Mesenchymal stem cell (in vitro differentiated cells and primary cell): ENCODE results near the gene ARID3B.

Experiments
- DNase-seq: peaks from one replicate; pipeline ENCODE4 v3.0.0-alpha.2; 2013
- H2AFZ ChIP-seq: one replicate; pipeline ENCODE4 v1.6.1; 2013; ENCODE audit warnings: low read depth, mild to moderate bottlenecking, control low read depth, inconsistent platforms, low read length, moderate library complexity
- H2AK5ac ChIP-seq: 2 replicates; pipeline ENCODE4 v1.6.1; 2013; ENCODE audit warnings: low read length, moderate library complexity, mild to moderate bottlenecking, inconsistent platforms; ENCODE audit not compliant: severe bottlenecking
- H2BK120ac ChIP-seq: one replicate; pipeline ENCODE4 v1.6.1; 2013; ENCODE audit warnings: low read depth, mild to moderate bottlenecking, inconsistent platforms, low read length, moderate library complexity
- H2BK12ac ChIP-seq, 2 experiments: one replicate each; pipeline ENCODE4 v1.6.1; 2013; ENCODE audit warnings: inconsistent platforms in 2 of 2, low read length in 2 of 2, mild to moderate bottlenecking in 2 of 2, moderate library complexity in 2 of 2, control low read depth in 1 of 2
- H2BK15ac ChIP-seq: one replicate; pipeline ENCODE4 v1.6.1; 2013; ENCODE audit warnings: mild to moderate bottlenecking, low read depth, inconsistent platforms; ENCODE audit not compliant: poor library complexity, severe bottlenecking
- H2BK5ac ChIP-seq: 2 replicates; pipeline ENCODE4 v1.6.1; 2013; ENCODE audit warnings: low read depth, mild to moderate bottlenecking, low read length, control low read depth, inconsistent platforms; ENCODE audit not compliant: poor library complexity, severe bottlenecking
- H3K14ac ChIP-seq, 2 experiments: one replicate each; pipeline ENCODE4 v1.6.1; 2013; ENCODE audit warnings: inconsistent platforms in 2 of 2, low read length in 2 of 2, control low read depth in 1 of 2, mild to moderate bottlenecking in 1 of 2, moderate library complexity in 1 of 2
- H3K18ac ChIP-seq, 2 experiments: one replicate each; pipeline ENCODE4 v1.6.1; 2013; ENCODE audit warnings: inconsistent platforms in 2 of 2, low read length in 2 of 2, control low read depth in 1 of 2, low read depth in 1 of 2, mild to moderate bottlenecking in 1 of 2
- H3K23ac ChIP-seq, 2 experiments: one replicate each; pipeline ENCODE4 v1.6.1; 2013; ENCODE audit warnings: inconsistent platforms in 2 of 2, low read length in 2 of 2, mild to moderate bottlenecking in 2 of 2, moderate library complexity in 2 of 2, control low read depth in 1 of 2
- H3K27ac ChIP-seq: 2 replicates; pipeline ENCODE4 v1.5.1; 2013; ENCODE audit warnings: mild to moderate bottlenecking, moderate library complexity, low read length, control low read depth, inconsistent platforms; ENCODE audit not compliant: poor library complexity, severe bottlenecking
- H3K27me3 ChIP-seq, 2 experiments: 2 replicates each; pipeline versions ENCODE4 v1.6.1 to v1.7.0; 2013; ENCODE audit warnings: low read length in 2 of 2, mild to moderate bottlenecking in 2 of 2, moderate library complexity in 2 of 2, control low read depth in 1 of 2, inconsistent platforms in 1 of 2; ENCODE audit not compliant: control insufficient read depth in 1 of 2, insufficient read depth in 1 of 2
- H3K36me3 ChIP-seq, 2 experiments: 2 replicates each; pipeline versions ENCODE4 v1.6.1 to v1.7.0; 2013; ENCODE audit warnings: low read length in 2 of 2, control low read depth in 1 of 2, inconsistent platforms in 1 of 2, low read depth in 1 of 2, mild to moderate bottlenecking in 1 of 2; ENCODE audit not compliant: insufficient read depth in 2 of 2, control insufficient read depth in 1 of 2
- H3K4ac ChIP-seq, 2 experiments: one replicate each; pipeline ENCODE4 v1.6.1; 2013; ENCODE audit warnings: inconsistent platforms in 2 of 2, low read length in 2 of 2, mild to moderate bottlenecking in 2 of 2, moderate library complexity in 2 of 2, control low read depth in 1 of 2, low read depth in 1 of 2
- H3K4me1 ChIP-seq: 2 replicates; pipeline ENCODE4 v1.6.1; 2013; ENCODE audit warnings: low read depth, low read length, control low read depth; ENCODE audit not compliant: control insufficient read depth, insufficient read depth
- H3K4me2 ChIP-seq: 2 replicates; pipeline ENCODE4 v1.6.1; 2013; ENCODE audit warnings: low read length, mild to moderate bottlenecking, inconsistent platforms; ENCODE audit not compliant: poor library complexity, severe bottlenecking
- H3K4me3 ChIP-seq, 2 experiments: 2 replicates each; pipeline versions ENCODE4 v1.5.1 to v1.7.0; 2013; ENCODE audit warnings: low read length in 2 of 2, mild to moderate bottlenecking in 2 of 2, control low read depth in 1 of 2, low read depth in 1 of 2; ENCODE audit not compliant: insufficient read depth in 1 of 2
- H3K79me1 ChIP-seq: replicated peaks from 2 replicates; pipeline ENCODE4 v1.6.1; 2013; ENCODE audit warnings: mild to moderate bottlenecking, control low read depth, low read length, inconsistent platforms; ENCODE audit not compliant: poor library complexity, severe bottlenecking
- H3K9ac ChIP-seq: 2 replicates; pipeline ENCODE4 v1.7.0; 2013; ENCODE audit warnings: mild to moderate bottlenecking, low read length, moderate library complexity
- H3K9me3 ChIP-seq: 2 replicates; pipeline ENCODE4 v1.7.0; 2013; ENCODE audit warnings: mild to moderate bottlenecking, low read length; ENCODE audit not compliant: control insufficient read depth
- H4K8ac ChIP-seq: one replicate; pipeline ENCODE4 v1.6.1; 2013; ENCODE audit warnings: inconsistent platforms, mild to moderate bottlenecking, low read length, moderate library complexity
- H4K91ac ChIP-seq: one replicate; pipeline ENCODE4 v1.6.1; 2013; ENCODE audit warnings: mild to moderate bottlenecking, low read length, inconsistent platforms

ARID3B gene

GRCh38 chr15:74646480-74646879 is 105.5 kb downstream of the ARID3B start:
- Histone ChIP-seq H2BK15ac (no peak overlapping the region), H3K4me2 (no peak overlapping the region), H3K27ac (no peak overlapping the region), H3K36me3 (peaks cover 2 to 16% of the 10 kb centered on the region in 2 experiments), H2AK5ac (no peak overlapping the region), H3K9me3 (no peaks in the 10 kb centered on the region), H3K27me3 (no peaks in the 10 kb centered on the region), H3K4me1 (peaks cover 6% of the 10 kb centered on the region), H2BK120ac (no peak overlapping the region), H3K4ac (no peak overlapping the region), H3K23ac (no peak overlapping the region), H4K91ac (no peak overlapping the region), H3K14ac (no peak overlapping the region), H3K18ac (no peak overlapping the region), H2AFZ (no peak overlapping the region), H3K79me1 (peaks cover 48% of the 10 kb centered on the region), H3K9ac (no peak overlapping the region), H2BK5ac (no peak overlapping the region), H4K8ac (no peak overlapping the region), H3K4me3 (no peak overlapping the region), H2BK12ac (no peak overlapping the region)
- DNase-seq = no peak
